GM12864 (cell line): ENCODE measurements around the gene NAIF1.

Experiments used
- DNase-seq: peaks from one replicate; pipeline ENCODE4 v3.0.0-alpha.2; 2011; ENCODE audit warnings: low read depth
- H3K4me3 ChIP-seq: 2 replicates; pipeline ENCODE4 v1.5.1; 2011; ENCODE audit warnings: mild to moderate bottlenecking, low read depth, low read length, control low read depth
- TF ChIP-seq, protein P1 (sequence below): IDR thresholded peaks from 2 replicates; pipeline ENCODE4 v1.5.1; 2011; ENCODE audit warnings: low read depth, mild to moderate bottlenecking, moderate library complexity, low read length, control low read depth, inconsistent platforms; ENCODE audit errors: missing control alignments

Gene NAIF1

DNA sequence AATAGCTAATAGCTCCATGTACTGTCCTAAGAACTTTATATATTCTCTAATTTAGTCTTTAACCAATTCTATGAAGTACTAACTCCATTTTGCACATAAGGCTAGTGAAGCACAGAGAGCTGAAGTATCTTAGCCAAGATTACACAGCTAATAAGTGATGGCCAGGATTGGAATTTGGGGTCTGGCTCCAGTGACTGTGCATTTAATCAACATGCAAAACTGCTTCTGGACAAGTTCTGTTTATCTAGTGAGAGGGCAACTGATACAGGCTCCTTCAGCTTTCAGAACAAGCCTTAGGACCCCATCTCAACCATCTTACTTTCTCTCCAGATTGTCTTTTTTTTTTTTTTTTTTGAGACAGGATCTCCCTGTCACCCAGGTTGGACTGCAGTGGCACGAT, 22.2 kb upstream of the NAIF1 start:
- H3K4me3 ChIP-seq, result no peak overlapping the region
- TF ChIP-seq, protein P1, sequence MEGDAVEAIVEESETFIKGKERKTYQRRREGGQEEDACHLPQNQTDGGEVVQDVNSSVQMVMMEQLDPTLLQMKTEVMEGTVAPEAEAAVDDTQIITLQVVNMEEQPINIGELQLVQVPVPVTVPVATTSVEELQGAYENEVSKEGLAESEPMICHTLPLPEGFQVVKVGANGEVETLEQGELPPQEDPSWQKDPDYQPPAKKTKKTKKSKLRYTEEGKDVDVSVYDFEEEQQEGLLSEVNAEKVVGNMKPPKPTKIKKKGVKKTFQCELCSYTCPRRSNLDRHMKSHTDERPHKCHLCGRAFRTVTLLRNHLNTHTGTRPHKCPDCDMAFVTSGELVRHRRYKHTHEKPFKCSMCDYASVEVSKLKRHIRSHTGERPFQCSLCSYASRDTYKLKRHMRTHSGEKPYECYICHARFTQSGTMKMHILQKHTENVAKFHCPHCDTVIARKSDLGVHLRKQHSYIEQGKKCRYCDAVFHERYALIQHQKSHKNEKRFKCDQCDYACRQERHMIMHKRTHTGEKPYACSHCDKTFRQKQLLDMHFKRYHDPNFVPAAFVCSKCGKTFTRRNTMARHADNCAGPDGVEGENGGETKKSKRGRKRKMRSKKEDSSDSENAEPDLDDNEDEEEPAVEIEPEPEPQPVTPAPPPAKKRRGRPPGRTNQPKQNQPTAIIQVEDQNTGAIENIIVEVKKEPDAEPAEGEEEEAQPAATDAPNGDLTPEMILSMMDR, result no peak
- DNase-seq, result no peak

DNA sequence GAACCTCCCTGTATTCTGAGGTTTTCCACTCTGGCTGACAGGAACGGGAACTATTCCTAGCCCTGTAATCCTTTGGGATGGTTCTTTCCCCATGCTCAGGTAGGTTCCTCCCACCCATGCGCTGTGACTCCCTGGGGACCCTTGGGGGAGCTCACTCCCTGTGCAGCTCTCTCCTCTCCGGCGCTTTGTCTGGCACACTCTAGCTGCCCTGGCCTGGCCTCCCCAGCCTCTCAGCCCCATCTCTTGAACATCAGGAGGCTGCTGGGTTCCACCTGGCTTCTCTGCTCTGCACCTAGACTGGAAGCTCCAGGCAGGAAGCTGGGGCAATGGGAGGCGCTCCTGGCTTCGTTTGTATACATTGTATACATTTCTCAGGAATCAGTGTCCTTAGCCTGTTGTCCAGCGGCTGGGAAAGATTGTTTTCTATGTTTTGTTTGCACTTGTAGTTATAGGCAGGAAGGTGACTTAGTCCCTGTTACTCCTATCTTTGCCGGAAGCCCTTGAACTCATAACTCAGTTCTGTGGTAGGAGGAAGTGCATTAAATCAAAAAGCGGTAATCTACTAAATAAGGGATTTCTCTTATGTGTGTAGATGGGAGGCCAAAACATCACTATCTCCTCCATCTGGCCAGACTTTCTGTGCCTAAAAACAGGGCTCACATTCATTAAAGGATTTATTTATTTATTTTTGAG, 21.3 kb upstream of the NAIF1 start:
- TF ChIP-seq, protein P1, result no peak
- no peak overlapping the region for H3K4me3 ChIP-seq
- DNase-seq, result no peak

DNA sequence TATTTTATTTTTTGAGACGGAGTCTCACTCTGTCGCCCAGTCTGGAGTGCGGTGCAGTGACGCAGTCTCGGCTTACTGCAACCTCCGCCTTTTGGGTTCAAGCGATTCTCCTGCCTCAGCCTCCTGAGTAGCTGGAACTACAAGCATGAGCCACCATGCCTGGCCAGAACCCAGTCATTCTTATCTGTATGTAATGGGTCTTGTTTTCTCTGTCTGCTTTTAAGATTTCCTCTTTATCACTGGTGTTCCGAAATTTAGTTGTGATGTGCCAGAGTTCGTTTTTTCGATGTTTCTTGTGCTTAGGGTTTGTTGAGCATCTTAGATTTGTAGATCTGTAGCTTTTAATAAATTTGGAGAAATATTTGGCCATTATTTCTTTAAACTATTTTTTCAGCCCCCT, 20.1 kb upstream of the NAIF1 start:
- H3K4me3 ChIP-seq, result no peak overlapping the region
- DNase-seq, result no peak
- TF ChIP-seq, protein P1, result no peak

GRCh38 chr9:128085943-128086342, 18.8 kb upstream of the NAIF1 start:
- no peak overlapping the region for H3K4me3 ChIP-seq
- no peak for DNase-seq
- TF ChIP-seq, protein P1, result no peak

DNA sequence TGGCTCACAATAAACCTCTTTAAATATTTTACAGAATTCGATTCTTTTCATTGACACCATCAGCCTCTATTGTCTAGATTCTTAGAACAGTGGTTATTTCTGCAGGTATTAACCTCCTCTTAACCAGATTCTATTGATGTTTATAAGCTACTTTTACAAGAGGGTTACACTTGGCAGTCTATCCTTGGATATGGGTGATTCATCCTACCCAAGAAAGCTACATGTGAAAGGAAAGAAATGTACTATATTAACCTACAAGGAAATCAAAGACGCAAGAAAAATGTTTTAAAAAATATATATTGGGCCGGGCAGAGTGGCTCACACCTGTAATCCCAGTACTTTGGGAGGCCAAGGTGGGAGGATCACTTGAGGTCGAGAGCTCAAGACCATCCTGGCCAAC, 17.6 kb upstream of the NAIF1 start:
- no peak for DNase-seq
- H3K4me3 ChIP-seq, result no peak overlapping the region
- TF ChIP-seq, protein P1, result no peak

- no peak overlapping the region for H3K4me3 ChIP-seq
- TF ChIP-seq, protein P1, result no peak
- no peak for DNase-seq
These were observed 15.0 kb upstream of the NAIF1 start for GRCh38 chr9:128082151-128082550.

DNA sequence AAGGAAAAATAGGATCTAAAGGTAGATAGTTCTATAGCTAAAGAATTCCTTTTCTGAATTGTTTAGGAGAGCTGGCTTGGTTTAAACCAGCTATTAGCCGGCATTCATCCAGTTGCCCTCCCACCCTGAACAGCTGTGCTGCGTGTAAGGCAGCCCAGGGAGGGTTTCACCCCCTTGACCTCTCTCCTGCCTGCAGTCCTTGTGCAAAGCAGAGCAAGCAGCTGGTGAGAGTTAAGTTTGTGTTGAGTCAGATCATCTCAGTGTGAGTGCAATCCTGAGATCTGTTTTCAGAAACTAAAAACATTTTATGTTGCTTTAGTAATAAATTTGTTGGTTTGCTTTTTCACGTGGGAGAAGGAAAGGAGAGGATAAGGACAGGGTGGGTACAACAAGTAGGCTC, 13.9 kb upstream of the NAIF1 start:
- TF ChIP-seq, protein P1, result no peak
- no peak overlapping the region for H3K4me3 ChIP-seq
- DNase-seq, result no peak
